GM12878 (cell line): Measurements from ENCODE around the gene ETHE1. TPM values are rescaled to one million over a fixed set of nuclear protein-coding genes. Genes with fewer than 3 reads are reported as not detected.
A peak's percentile ranks its signal among the peaks of the same experiment; 100 is the strongest.

Experiments used
- BACH1 ChIP-seq: fragments of 450-650 bp; IDR thresholded peaks from 2 replicates; pipeline ENCODE4 v1.6.1; 2017; ENCODE audit warnings: mild to moderate bottlenecking, borderline replicate concordance
- CEBPZ ChIP-seq: fragments of 150-350 bp; IDR thresholded peaks from 2 replicates; pipeline ENCODE4 v1.6.1; 2016; ENCODE audit warnings: low read depth, low read length
- CREM ChIP-seq: IDR thresholded peaks from 2 replicates; pipeline ENCODE4 v1.6.1; 2014; ENCODE audit warnings: antibody characterized with exemption, low read depth
- CTCF ChIP-seq, 3 experiments: IDR thresholded peaks in 2 of 3; conservative IDR thresholded peaks in 1 of 3; 2 replicates each; pipeline ENCODE4 v1.5.1; 2011; ENCODE audit warnings: low read depth in 3 of 3, low read length in 3 of 3, mild to moderate bottlenecking in 3 of 3, control low read depth in 2 of 3, moderate library complexity in 2 of 3, inconsistent platforms in 1 of 3, mixed read lengths in 1 of 3; ENCODE audit not compliant: control insufficient read depth in 2 of 3, insufficient read depth in 1 of 3; ENCODE audit errors: extremely low read depth in 1 of 3
- FOXM1 ChIP-seq: IDR thresholded peaks from 2 replicates; pipeline ENCODE4 v1.6.1; 2012; ENCODE audit warnings: low read depth, mild to moderate bottlenecking, inconsistent platforms, low read length, moderate library complexity
- HCFC1 ChIP-seq: fragments of 150-350 bp; IDR thresholded peaks from 2 replicates; pipeline ENCODE4 v1.6.1; 2014; ENCODE audit warnings: low read length
- MLLT1 ChIP-seq: fragments of 450-650 bp; IDR thresholded peaks from 2 replicates; pipeline ENCODE4 v1.6.1; 2016; ENCODE audit warnings: mild to moderate bottlenecking
- MYC ChIP-seq: IDR thresholded peaks from 2 replicates; pipeline ENCODE4 v1.6.1; 2011; ENCODE audit warnings: mild to moderate bottlenecking, low read length, moderate library complexity, inconsistent platforms; ENCODE audit not compliant: insufficient read depth, insufficient replicate concordance, insufficient read length, severe bottlenecking
- NBN ChIP-seq: fragments of 450-650 bp; IDR thresholded peaks from 2 replicates; pipeline ENCODE4 v1.6.1; 2016
- POLR2A ChIP-seq: IDR thresholded peaks from 2 replicates; pipeline ENCODE4 v1.6.1; 2011; ENCODE audit warnings: low read depth, mild to moderate bottlenecking, low read length
- RB1 ChIP-seq: fragments of 450-650 bp; formaldehyde crosslinking; IDR thresholded peaks from 2 replicates; pipeline ENCODE4 v1.6.1; 2017; ENCODE audit warnings: mild to moderate bottlenecking, borderline replicate concordance
- RFX5 ChIP-seq: IDR thresholded peaks from 2 replicates; pipeline ENCODE4 v1.6.1; 2011; ENCODE audit warnings: low read depth, low read length, improper control_type of control experiment
- SREBF2 ChIP-seq: IDR thresholded peaks from 2 replicates; pipeline ENCODE4 v1.6.1; 2012; ENCODE audit warnings: mild to moderate bottlenecking, low read length
- YBX1 ChIP-seq: fragments of 450-650 bp; IDR thresholded peaks from 2 replicates; pipeline ENCODE4 v1.6.1; 2016; ENCODE audit warnings: antibody characterized with exemption
- ZBTB11 ChIP-seq: fragments of 450-650 bp; formaldehyde crosslinking; IDR thresholded peaks from 2 replicates; pipeline ENCODE4 v1.5.0; 2022; ENCODE audit warnings: mild to moderate bottlenecking, missing genetic modification characterization
- ZNF217 ChIP-seq: fragments of 450-650 bp; IDR thresholded peaks from 2 replicates; pipeline ENCODE4 v1.6.1; 2017; ENCODE audit warnings: antibody characterized with exemption, mild to moderate bottlenecking
- ZNF274 ChIP-seq: IDR thresholded peaks from one replicate; pipeline ENCODE4 v1.8.0; 2011; ENCODE audit not compliant: insufficient read length, insufficient read depth
- polyA plus RNA-seq, 11 experiments: library from polyadenylated mRNA; depleted of rRNA in 4 of 11; unstranded in 6 of 11; stranded (reverse) in 5 of 11; fragments of >200 nt; fragmentation: Nextera tagmentation in 4 of 11; fragmentation: Illumina TruSeq in 1 of 11; extraction: Ambion mirVana in 4 of 11; extraction: Trizol in 1 of 11; gene quantifications; 1 replicate in 1 of 11; 2 replicates in 10 of 11; pipeline versions ENCODE4 v1.2.1 to v1.2.3, GENCODE V29; 2011 to 2016; ENCODE audit warnings: inconsistent platforms in 2 of 11, missing spikeins in 2 of 11, low read depth in 1 of 11
- total RNA-seq, 4 experiments: library from RNA; depleted of rRNA in 3 of 4; stranded (reverse); fragments of >200 nt in 3 of 4; fragmentation: Illumina TruSeq in 1 of 4; extraction: Trizol in 1 of 4; gene quantifications; 2 replicates each; pipeline versions ENCODE4 v1.2.1 to v1.2.3, GENCODE V29; 2013 to 2021
- TF ChIP-seq, protein P1 (sequence below): fragments of 450-650 bp; IDR thresholded peaks from 2 replicates; pipeline ENCODE4 v1.6.1; 2017; ENCODE audit warnings: low read depth, mild to moderate bottlenecking, moderate library complexity
- TF ChIP-seq, protein P2 (sequence below): IDR thresholded peaks from 2 replicates; pipeline ENCODE4 v1.6.1; 2012; ENCODE audit warnings: low read depth, low read length, improper control_type of control experiment

ETHE1 gene
- total and polyA plus RNA-seq, 10 of the 15 experiments (the other 5 are each of a cell fraction or from before 2014, with no cell fraction given): 22.1 to 155 (median 52.7) TPM

- TF ChIP-seq ZBTB11 (CRISPR knock-in tag) (no peak), MYC (no peak), HCFC1 (no peak), CREM (peak; percentile 65; the same call in 1 of the 2 replicates), RFX5 (no peak), CTCF (IDR thresholded peaks at IDR 0.05 in 2 of 3, conservative IDR thresholded peaks at IDR 0.05 in 1 of 3; ENCODE audit: control insufficient read depth in 2 of 3, extremely low read depth in 1 of 3, insufficient read depth in 1 of 3, low read depth in 3 of 3, low read length in 3 of 3) (no peak), SREBF2 (no peak), POLR2A (peak; percentile 68), NBN (no peak; the same call in 1 of the 2 replicates), ZNF217 (no peak), MLLT1 (peak; percentile 76), CEBPZ (no peak), FOXM1 (no peak), BACH1 (0 out of 2 replicates have a peak, but pooled peaks have one; percentile 72), YBX1 (no peak), ZNF274 (no peak), RB1 (no peak; the same call in 1 of the 2 replicates)
- TF ChIP-seq, protein P1, sequence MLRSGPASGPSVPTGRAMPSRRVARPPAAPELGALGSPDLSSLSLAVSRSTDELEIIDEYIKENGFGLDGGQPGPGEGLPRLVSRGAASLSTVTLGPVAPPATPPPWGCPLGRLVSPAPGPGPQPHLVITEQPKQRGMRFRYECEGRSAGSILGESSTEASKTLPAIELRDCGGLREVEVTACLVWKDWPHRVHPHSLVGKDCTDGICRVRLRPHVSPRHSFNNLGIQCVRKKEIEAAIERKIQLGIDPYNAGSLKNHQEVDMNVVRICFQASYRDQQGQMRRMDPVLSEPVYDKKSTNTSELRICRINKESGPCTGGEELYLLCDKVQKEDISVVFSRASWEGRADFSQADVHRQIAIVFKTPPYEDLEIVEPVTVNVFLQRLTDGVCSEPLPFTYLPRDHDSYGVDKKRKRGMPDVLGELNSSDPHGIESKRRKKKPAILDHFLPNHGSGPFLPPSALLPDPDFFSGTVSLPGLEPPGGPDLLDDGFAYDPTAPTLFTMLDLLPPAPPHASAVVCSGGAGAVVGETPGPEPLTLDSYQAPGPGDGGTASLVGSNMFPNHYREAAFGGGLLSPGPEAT: peak; percentile 77
- TF ChIP-seq, protein P2, sequence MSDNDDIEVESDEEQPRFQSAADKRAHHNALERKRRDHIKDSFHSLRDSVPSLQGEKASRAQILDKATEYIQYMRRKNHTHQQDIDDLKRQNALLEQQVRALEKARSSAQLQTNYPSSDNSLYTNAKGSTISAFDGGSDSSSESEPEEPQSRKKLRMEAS: 0 out of 2 replicates have a peak, but pooled peaks have one; percentile 11
Observed at GRCh38 chr19:43532962-43533545, 6.1 kb upstream of the ETHE1 start, which contains the start of gene ZNF575 (continued).
